Ammon's horn (tissue), 1 donor: Measurements from ENCODE around the gene ABCB11.
A peak's percentile ranks its signal among the peaks of the same experiment; 100 is the strongest.
"Not testable (repeated sequence)": the region's sequence is repeated elsewhere in the genome, so short reads cannot be mapped to it uniquely, and the experiment has no call there.

Experiments used
- DNase-seq: peaks from one replicate; pipeline ENCODE4 v3.0.0-alpha.2; 2016; ENCODE audit warnings: low spot score

Gene ABCB11

DNA sequence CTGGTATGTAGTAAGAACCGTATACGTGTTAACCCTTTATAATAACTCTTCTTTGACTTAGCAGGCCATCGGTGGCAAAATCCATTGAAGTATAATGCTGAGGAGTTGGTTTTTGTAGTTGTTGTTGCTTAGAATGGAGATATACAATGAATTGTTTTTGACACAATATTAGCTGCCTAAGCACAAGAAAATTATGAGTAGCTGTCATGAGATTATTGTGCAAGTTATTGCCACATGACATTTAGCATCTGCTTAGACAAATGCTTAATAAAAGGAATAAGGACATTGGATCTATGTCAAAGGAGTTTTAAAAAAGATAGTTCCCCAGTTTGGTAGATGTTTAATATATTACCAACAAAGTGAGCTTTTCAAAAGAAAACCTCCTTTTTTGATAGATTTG is 59.9 kb downstream of the ABCB11 start:
- DNase-seq: no peak

DNA sequence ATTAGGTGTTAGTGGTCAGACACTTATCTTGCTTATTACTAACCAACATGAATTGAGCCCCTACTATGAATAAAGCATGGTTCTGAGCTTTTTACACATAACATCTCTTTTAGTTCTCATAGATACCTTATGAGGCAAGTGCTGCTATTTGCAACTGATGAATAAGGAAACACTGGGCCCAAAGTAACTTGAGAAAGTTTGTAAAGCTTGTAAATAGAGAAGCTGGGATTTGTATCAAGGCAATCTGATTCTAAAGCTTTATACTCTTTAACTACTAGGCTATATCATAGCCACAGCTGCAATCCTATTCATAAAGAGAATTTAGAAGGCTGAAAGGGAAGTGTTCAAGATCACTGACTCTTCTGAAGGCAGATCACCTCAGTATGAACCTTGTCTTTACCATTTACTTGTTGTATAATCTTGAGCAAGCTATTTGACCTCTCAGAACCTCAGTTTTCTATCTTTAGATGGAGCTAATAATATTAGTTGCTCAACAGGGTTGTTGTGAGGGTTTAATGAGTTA is 60.4 kb downstream of the ABCB11 start:
- no peak for DNase-seq

DNA sequence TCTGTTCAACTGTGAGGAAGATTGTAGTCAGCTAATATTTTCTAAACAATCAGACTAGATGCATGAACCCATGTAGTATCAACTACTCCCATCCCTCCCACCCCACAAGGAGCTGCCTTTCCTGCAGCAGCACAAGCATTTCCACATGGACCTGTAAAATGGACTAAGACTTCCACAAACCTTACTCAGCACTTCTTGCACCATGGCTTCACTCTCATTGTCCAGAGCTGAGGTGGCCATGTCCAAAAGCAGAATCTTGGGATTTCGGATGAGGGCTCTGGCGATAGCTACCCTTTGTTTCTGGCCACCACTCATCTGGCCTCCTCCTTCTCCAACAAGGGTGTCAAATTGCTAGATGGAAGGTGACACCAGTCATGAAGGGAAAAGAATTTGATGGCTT is 61.3 kb downstream of the ABCB11 start:
- DNase-seq: no peak

GRCh38 chr2:168968342-168968741 is 62.8 kb downstream of the ABCB11 start:
- DNase-seq: no peak

DNA sequence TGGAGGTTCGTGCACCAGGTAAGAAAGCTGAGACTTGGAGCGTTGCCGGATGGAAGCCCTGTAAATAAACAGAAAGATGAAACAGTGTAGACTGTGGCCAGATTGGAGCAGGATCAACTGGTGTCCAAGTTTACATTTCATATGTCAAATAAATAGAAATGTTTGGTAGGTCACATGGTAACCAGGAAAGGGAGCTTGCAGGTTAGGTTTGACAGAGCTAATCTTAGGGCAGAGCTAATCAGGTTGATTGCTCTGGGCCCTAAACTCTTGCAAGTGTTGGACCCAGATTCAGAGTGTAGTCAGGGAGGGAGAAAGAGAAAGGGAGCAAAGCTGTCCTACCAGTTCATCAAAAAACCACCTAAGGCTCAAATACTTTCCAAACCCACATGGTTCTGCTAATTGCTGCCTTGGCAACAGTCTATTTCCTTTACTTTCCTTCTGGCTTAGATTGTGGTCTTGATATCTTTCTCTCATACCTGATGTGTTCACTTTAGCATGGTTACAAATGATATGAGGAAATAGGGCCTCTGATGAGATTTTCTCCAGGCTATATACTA is 66.8 kb downstream of the ABCB11 start:
- DNase-seq: no peak

DNA sequence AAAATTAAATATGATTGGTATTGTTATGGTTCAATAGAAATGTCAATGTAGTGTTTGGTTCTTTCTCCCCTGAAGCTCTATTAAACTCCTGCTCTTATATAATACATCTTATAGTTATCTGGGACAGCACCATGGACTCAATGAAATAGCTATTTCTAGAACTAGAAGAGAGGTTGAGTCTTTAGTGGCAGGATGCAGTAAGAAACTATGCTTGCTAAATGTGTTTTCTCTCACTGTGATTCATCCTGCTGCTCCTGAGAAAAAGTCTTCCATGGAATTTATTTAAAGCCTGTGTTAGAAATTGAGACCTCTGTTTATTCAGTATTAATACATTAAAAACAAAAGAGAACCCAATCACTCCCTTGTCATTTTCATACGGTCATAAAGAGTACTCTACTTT is 68.5 kb downstream of the ABCB11 start:
- DNase-seq: no peak

DNA sequence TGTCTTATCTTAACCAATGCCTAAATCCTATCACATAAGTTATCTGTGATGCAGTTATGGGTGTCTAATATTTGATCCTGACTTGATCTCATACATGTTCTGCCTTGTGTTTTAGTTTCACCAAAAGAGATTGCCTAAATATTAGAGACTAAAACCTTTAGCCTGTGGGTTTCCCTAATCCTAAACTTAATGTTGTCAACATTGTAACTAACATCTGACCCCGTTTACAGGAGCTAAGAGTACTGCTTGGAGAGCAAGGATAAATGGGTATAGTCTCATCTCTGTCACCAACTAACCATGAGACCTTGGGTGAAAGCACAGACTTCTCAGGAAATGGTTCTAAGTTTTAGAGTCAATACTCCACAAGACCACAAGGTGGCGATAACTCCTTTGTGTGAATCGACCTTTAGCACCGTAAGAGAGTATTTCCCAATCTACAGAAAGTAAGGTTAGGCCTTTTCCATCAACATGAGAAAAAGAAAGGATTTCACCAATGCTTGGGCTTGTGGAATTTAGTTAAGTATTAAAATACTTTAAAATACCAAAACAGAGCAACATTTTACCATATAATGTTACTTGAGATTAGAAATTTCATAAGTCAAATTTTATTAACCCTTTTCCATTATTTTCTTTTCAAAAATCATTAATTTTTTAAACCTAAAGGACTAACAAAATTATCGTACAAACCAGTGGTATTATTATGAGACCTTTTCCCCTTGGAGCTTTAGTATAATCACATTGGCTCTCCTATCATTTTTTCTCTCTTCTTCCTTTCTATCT is 69.5 kb downstream of the ABCB11 start:
- DNase-seq: peak; percentile 77

DNA sequence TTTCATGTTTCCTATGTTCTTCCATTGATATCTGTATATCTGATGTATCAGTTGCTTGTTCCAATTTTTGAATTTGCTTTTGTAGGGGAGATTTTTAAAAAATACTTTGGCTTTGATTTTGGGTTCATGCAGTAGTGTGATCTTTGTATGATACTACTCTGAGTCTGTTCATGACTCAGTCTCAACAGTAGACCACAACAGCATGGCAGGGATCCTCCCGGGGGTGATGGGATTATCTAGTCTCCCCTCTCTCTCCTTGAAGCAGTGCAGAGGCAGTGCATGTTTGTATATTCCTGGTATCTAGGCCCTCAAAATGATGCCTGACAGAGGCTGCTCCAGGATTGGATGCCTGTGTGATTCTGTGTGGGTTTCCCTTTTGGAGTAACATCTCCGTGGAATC is 74.7 kb downstream of the ABCB11 start:
- no peak for DNase-seq

- no peak for DNase-seq
Measured at GRCh38 chr2:168955321-168955720, 75.8 kb downstream of the ABCB11 start.

- DNase-seq: no peak
Measured at GRCh38 chr2:168954256-168954655, 76.9 kb downstream of the ABCB11 start.

DNA sequence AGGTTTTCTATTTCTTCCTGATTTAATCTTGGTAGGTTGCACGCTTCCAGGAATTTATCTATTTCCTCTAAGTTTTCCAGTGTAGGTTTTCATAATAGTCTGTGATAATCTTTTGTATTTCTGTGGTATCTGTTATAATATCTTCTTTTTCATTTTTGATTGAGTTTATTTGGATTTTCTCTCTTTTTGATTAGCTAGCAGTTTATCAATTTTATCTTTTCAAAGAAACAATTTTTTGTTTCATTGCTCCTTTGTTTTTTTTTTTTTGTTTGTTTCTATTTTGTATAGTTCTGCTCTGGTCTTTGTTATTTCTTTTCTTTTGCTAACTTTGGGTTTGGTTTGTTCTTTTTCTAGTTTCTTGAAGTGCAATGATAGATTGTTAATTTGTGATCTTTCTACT is 78.7 kb downstream of the ABCB11 start:
- no peak for DNase-seq

DNA sequence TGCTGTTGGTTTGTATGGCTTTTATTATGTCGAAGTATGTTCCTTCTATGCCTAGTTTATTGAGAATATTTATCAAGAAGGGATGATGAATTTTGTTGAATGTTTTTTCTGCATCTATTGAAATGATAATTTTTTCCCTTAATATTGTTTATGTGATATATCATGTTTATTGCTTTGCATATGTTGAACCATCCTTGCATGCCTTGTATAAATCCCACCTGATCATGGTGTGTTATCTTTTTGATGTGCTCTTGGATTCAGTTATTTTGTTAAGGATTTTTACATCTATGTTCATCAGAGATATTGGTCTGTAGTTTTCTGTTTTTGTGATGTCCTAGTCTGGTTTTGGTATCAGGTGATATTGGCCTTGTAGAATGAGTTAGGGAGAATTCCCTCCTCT is 79.3 kb downstream of the ABCB11 start:
- no peak for DNase-seq

- no peak for DNase-seq
Measured at GRCh38 chr2:168949324-168949723, 81.8 kb downstream of the ABCB11 start.

- DNase-seq: no peak
Measured at GRCh38 chr2:168948621-168949212, 82.4 kb downstream of the ABCB11 start.

DNA sequence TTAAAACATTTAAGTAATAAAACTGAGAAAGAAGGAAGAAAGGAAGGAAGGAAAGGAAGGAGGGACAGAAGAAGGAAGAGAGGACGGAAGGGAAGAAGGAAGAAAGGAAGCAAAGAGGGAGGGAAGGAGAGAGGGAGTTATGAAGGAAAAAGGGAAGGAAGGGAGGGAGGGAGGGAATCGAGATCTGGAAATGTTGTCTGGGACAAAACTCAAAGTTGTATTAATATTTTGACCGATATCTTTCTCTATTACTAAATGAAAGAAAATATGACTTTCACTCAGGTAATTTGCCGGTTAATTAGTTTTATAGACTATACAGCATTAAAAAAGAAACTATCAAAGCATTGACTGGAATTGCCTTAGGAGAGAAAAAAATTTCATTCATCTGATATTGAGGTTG is 85.6 kb downstream of the ABCB11 start:
- DNase-seq: no peak

DNA sequence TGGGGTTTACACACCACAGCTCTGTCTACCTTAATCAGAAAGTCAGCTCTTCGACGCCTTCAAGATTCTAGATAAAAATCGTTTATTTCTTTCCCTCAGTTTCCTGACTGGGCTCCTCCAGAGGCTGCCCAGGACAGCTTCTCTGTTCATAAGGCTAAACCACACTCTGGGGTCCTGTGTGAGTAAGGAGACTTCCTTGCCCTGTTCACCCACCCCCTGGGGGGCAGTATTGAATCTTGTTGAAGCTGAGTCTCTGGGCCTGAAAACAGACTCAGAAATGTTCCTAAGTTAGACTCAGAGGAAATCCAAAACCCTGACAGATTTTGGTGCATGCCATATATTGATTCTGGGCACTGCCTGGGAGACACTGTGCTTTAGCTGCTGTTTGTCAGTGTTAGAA is 87.1 kb downstream of the ABCB11 start:
- no peak for DNase-seq

- DNase-seq: no peak
Measured at GRCh38 chr2:168941297-168941696, 89.8 kb downstream of the ABCB11 start.

GRCh38 chr2:168939918-168940317 is 91.2 kb downstream of the ABCB11 start:
- no peak for DNase-seq

DNA sequence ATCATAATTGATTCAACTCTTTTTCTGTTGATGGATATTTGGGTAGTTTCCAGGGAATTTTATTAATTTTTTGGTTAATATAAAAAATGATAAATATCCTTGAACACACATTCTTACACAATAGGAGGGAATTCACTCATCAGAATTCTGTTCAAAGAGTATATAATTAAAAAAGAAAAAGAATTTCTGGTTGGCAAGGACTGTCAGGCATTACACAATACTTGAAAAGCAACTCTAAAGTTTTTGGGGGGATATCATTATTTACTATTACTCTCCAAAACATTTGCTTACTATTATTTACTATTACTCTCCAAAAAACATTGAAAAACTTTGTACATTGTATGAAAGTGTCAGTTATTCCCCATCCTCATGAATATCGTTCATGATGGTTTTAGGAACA is 92.1 kb downstream of the ABCB11 start:
- no peak for DNase-seq

DNA sequence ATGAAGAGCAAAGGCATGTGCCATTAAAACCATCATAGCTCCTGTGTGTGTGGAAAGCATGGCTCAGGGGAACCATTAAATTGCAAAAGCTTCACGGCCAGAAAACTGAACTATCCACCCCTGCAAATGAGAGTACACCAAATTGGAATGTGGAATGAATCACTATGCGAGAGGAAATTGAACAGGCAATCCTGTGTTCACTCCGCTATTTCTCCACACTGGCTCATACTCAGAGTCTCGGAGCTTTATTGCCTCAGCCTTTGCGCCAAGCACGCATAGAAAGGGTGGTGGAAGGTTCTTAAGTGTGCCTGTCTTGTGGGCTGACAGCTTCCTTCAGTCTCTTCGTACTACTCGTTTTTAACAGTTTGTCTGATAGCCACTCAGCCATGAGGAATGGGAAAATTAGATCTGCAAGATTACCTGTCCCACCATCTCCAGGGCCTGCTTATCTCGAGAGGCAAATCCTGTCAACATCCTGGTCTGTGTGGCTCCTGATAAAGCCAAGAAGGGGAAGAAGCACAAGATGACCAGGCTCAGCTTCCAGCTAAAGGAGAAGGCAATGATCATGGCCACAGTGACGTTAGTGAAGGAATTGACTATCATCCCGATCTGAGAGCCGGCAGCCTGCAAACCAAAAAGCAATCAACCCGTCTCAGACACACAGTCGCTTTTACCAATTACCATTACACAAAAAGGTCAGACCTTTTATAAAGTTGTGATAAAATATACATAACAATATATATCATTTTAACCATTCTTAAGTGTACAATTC is 95.1 kb downstream of the ABCB11 start:
- DNase-seq: no peak

DNA sequence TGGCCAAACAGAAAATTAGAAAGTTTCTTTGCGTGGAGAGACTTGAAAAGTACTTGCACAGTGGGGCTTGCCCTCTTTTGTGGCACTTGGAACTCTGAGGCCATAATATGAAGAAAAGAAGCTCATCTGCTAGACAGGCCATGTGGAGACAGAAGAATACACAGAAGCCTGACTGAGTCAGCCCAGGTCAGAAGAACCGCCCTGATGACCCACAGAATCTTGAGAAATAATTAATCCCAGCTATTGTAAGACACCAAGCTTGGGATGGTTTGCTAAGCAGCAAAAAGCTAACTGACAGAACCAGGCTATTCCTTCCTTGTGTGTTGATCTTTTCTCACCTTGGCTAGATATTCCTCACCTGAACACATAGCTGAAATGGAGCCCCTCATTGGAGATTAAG is 96.3 kb downstream of the ABCB11 start:
- DNase-seq: no peak

GRCh38 chr2:168932174-168932573 is 99.0 kb downstream of the ABCB11 start:
- DNase-seq: not testable (repeated sequence)

- DNase-seq: no peak
Measured at GRCh38 chr2:168930242-168930641, 100.9 kb downstream of the ABCB11 start.
